Large intestine (tissue), 3 donors: ENCODE measurements around the gene BDP1. TPM values are rescaled to one million over a fixed set of nuclear protein-coding genes. Genes with fewer than 3 reads are reported as not detected.
"Not testable (repeated sequence)": the region's sequence is repeated elsewhere in the genome, so short reads cannot be mapped to it uniquely, and the experiment has no call there.

Source experiments
- DNase-seq, 2 donors: peaks; one replicate each; pipeline versions ENCODE4 v3.0.0 to v3.0.0-alpha.2; 2013
- H3K27ac ChIP-seq: one replicate; pipeline ENCODE4 v1.5.1; 2013; ENCODE audit warnings: low read length
- H3K27me3 ChIP-seq: 2 replicates; pipeline ENCODE4 v1.6.1; 2013; ENCODE audit warnings: low read length; ENCODE audit not compliant: control insufficient read depth, insufficient read depth
- H3K36me3 ChIP-seq: 2 replicates; pipeline ENCODE4 v1.6.1; 2013; ENCODE audit warnings: low read length; ENCODE audit not compliant: control insufficient read depth, insufficient read depth
- H3K4me1 ChIP-seq: one replicate; pipeline ENCODE4 v1.6.1; 2013; ENCODE audit warnings: low read length; ENCODE audit not compliant: control insufficient read depth, insufficient read depth
- H3K4me3 ChIP-seq: one replicate; pipeline ENCODE4 v1.5.1; 2013; ENCODE audit warnings: low read length
- H3K9me3 ChIP-seq: one replicate; pipeline ENCODE4 v1.6.1; 2013; ENCODE audit warnings: mild to moderate bottlenecking, low read depth, low read length, moderate library complexity; ENCODE audit not compliant: control insufficient read depth
- WGBS: methylation state at CpG from one replicate; pipeline ENCODE4 v1.1.5; 2013; ENCODE audit warnings: low lambda C conversion rate; ENCODE audit not compliant: insufficient coverage; 5-methylcytosine and 5-hydroxymethylcytosine counted together
- polyA plus RNA-seq: library from polyadenylated mRNA; unstranded; fragments of 120-200 nt; gene quantifications from one replicate; pipeline ENCODE4 v1.2.1, GENCODE V29; 2013

BDP1 gene
- polyA plus RNA-seq, 1 donor: 23.2 TPM

DNA sequence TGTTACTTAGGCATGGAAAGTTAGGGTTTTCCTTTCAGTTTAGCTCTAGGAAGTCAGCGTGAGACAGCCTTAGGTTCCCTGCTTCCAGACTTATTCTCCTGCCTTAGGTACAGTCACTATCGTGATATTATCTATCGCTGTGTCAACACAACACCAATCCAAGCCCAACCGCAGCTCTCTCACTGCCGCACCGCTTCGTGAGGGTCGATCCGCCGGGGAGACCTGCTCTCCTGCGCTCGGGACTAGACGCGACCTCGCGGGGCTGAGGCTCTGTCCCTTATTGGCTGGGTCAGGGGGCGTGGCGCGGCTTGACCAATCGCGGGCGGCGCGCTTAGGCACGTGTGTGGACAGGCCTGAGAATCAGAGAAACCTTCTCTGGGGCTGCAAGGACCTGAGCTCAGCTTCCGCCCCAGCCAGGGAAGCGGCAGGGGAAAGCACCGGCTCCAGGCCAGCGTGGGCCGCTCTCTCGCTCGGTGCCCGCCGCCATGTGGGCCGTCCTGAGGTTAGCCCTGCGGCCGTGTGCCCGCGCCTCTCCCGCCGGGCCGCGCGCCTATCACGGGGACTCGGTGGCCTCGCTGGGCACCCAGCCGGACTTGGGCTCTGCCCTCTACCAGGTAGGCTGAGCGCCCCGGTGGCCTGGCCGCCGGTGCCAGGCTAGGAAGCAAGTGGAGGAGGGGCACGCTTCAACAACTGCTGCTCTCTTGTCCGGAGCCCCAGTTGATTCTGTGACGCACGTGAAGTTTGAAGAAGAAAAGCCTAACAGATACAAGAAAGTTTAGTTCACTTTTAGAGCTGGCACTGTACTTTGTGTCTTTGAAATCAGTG, 131.7 kb downstream of the BDP1 start, which contains the start of gene MCCC2:
Gene MCCC2, plus strand, starts transcription at position 400 of the 825 bp plus-strand sequence. Its CDS starts 86 bp downstream, at position 486.
- Histone ChIP-seq H3K4me1 (peaks cover 2% of the 10 kb centered on the region), H3K27me3 (no peaks in the 10 kb centered on the region), H3K4me3 (peak within 1 kb of the TSS; percentile 67), H3K36me3 (no peaks in the 10 kb centered on the region), H3K27ac (peak within 1 kb of the TSS; percentile 80), H3K9me3 (no peaks in the 10 kb centered on the region)
- WGBS: no CpG with 5 or more reads among the region's 56 CpGs
- peak; percentile 92 to 98 for DNase-seq

GRCh38 chr5:71587766-71588532, 132.5 kb downstream of the BDP1 start:
- no peaks in the 10 kb centered on the region for H3K36me3 ChIP-seq
- WGBS: no CpG with 5 or more reads among the region's 19 CpGs
- no peak for DNase-seq
- peaks cover 2% of the 10 kb centered on the region for H3K4me1 ChIP-seq
- H3K9me3 ChIP-seq: no peaks in the 10 kb centered on the region
- peak overlapping the region; percentile 80 for H3K27ac ChIP-seq
- no peaks in the 10 kb centered on the region for H3K27me3 ChIP-seq
- peak overlapping the region; percentile 67 for H3K4me3 ChIP-seq

DNA sequence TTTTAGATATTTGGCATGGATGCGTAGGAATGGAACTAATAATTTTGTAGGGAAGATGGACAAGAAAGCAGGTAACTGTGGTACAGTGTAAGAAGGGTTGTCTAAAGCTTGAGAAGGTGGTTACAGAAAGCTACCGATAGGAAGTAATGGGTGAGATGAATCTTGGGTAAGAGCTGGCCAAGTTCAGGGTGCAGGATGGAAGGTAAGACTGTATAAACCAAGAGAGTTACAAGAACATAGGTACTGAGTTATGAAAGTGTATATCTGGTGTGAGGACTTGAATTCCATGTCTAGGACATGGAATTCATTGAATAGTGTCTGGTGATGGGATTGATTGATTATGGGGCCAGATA, 133.1 kb downstream of the BDP1 start:
- Histone ChIP-seq H3K4me3 (no peak overlapping the region), H3K27me3 (no peaks in the 10 kb centered on the region), H3K9me3 (no peaks in the 10 kb centered on the region), H3K4me1 (peaks cover 2% of the 10 kb centered on the region), H3K27ac (no peak overlapping the region), H3K36me3 (no peaks in the 10 kb centered on the region)
- no CpG with 5 or more reads among the region's 2 CpGs for WGBS
- no peak for DNase-seq

- H3K4me3 ChIP-seq: no peak overlapping the region
- no peak for DNase-seq
- WGBS: no CpG with 5 or more reads among the region's 2 CpGs
Observed at GRCh38 chr5:71589903-71590302, 134.5 kb downstream of the BDP1 start.

DNA sequence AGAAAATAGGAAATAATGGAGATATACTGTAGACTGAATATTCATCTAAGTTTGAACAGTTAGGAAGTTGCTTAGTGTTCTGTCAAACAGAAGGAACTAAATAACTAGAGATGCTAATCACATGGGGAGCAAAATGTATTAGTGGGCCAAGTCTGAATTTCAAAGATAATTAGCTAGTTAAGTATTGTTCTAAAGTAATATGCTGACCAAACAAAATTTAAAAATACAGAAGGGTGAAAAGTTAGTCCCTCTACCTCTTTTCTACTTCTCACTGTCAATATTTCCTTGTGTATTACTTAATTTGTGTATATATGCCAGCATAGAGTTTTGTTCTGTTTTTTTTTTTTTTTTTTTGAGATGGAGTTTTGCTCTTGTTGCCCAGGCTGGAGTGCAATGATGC, 135.6 kb downstream of the BDP1 start:
- Histone ChIP-seq H3K4me1 (peaks cover 2% of the 10 kb centered on the region), H3K27ac (no peak overlapping the region), H3K27me3 (no peaks in the 10 kb centered on the region), H3K9me3 (no peaks in the 10 kb centered on the region), H3K4me3 (no peak overlapping the region), H3K36me3 (peaks cover 5% of the 10 kb centered on the region)
- DNase-seq: no peak

More at GRCh38 chr5:71589903-71590302, 134.5 kb downstream of the BDP1 start:
- H3K27ac ChIP-seq: no peak overlapping the region
- peaks cover 4% of the 10 kb centered on the region for H3K36me3 ChIP-seq
- no peaks in the 10 kb centered on the region for H3K9me3 ChIP-seq
- H3K27me3 ChIP-seq: no peaks in the 10 kb centered on the region
- peaks cover 2% of the 10 kb centered on the region for H3K4me1 ChIP-seq

- Histone ChIP-seq H3K4me3 (no peak overlapping the region), H3K27me3 (no peaks in the 10 kb centered on the region), H3K4me1 (no peaks in the 10 kb centered on the region), H3K27ac (no peak overlapping the region), H3K36me3 (peaks cover 43% of the 10 kb centered on the region), H3K9me3 (no peaks in the 10 kb centered on the region)
- WGBS: 83% methylated on average over 1 of the region's 4 CpGs
- DNase-seq: no peak
Observed at GRCh38 chr5:71596169-71596568, 140.7 kb downstream of the BDP1 start.

DNA sequence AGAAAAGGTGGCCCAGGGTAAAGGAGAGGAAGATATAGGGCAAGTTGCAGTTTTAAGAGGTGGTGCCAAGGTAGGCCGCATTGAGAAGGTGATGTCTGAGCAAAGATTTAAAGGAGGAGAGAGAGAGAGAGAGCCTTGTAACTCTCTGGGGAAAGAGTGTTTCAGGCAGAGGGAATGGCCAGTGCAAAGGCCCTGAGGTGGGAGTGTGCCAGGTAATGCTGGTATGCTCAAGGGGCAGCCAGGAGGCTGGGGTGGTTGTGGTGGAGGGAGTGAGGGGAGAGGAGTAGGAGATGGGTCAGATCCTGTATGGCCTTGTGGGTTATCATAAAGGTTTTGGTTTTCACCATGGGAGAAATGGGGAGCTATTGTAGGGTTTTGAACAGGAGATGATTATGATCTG, 141.6 kb downstream of the BDP1 start:
- H3K9me3 ChIP-seq: no peaks in the 10 kb centered on the region
- no peak overlapping the region for H3K4me3 ChIP-seq
- DNase-seq: no peak
- no peak overlapping the region for H3K27ac ChIP-seq
- no peaks in the 10 kb centered on the region for H3K27me3 ChIP-seq
- H3K36me3 ChIP-seq: peaks cover 49% of the 10 kb centered on the region
- WGBS: no CpG with 5 or more reads among the region's 1 CpG
- H3K4me1 ChIP-seq: no peaks in the 10 kb centered on the region

GRCh38 chr5:71600783-71601182, 145.3 kb downstream of the BDP1 start:
- no peak for DNase-seq
- Histone ChIP-seq H3K27ac (no peak overlapping the region), H3K4me3 (no peak overlapping the region), H3K36me3 (peaks cover 56% of the 10 kb centered on the region), H3K4me1 (no peaks in the 10 kb centered on the region), H3K9me3 (no peaks in the 10 kb centered on the region), H3K27me3 (no peaks in the 10 kb centered on the region)
- no CpG with 5 or more reads among the region's 1 CpG for WGBS

DNA sequence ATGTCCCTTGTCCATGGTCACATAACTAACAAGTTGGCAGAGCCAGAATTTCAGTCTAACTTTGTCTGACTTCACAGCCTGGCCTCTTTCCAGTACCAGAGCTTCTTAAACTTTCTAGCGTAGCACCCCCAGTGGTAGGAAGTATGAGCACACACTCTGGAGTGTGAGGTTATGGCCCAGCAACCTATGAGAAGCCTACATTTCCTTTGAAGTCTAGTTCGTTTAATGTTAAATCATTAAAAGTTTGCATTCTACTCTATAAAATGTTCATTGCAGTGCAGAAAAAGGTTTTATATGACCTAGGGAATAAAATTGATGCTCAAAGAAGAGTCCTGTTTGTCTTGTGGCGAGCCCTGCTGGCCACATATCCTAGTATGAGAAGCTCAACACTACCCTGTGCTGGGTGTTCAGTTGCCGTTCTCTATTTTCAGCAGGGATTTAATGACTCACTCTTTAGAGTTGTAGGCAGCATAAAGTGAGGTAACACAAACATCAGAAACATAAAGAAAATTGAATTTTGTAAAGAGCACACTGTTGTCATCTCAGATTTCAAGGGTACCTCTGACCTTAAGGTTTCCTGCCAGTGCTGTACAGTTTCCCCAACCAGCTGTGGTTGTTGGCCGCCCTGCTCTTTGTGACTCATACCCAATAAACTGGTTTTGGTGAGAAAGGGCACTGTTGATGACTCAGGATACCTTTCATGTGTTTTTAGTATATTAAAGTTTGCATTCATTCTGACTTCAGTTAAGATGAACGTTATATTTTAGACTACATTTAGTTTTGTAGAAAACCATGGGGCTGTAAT, 146.0 kb downstream of the BDP1 start:
- H3K9me3 ChIP-seq: no peaks in the 10 kb centered on the region
- peak; percentile 31 for DNase-seq
- no peaks in the 10 kb centered on the region for H3K4me1 ChIP-seq
- H3K27me3 ChIP-seq: no peaks in the 10 kb centered on the region
- no CpG with 5 or more reads among the region's 6 CpGs for WGBS
- no peak overlapping the region for H3K4me3 ChIP-seq
- peaks cover 53% of the 10 kb centered on the region for H3K36me3 ChIP-seq
- H3K27ac ChIP-seq: no peak overlapping the region

DNA sequence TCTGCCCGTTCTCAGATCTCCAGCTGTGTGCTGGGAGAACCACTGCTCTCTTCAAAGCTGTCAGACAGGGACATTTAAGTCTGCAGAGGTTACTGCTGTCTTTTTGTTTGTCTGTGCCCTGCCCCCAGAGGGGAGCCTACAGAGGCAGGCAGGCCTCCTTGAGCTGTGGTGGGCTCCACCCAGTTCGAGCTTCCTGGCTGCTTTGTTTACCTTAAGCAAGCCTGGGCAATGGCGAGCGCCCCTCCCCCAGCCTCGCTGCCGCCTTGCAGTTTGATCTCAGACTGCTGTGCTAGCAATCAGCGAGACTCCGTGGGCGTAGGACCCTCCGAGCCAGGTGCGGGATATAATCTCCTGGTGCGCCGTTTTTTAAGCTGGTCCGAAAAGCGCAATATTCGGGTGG, 154.5 kb downstream of the BDP1 start:
- no CpG with 5 or more reads among the region's 16 CpGs for WGBS

More for the DNA sequence above, 154.5 kb downstream of the BDP1 start:
- not testable (repeated sequence) for H3K27me3 ChIP-seq, H3K4me3 ChIP-seq, H3K27ac ChIP-seq, H3K36me3 ChIP-seq, H3K9me3 ChIP-seq, DNase-seq, H3K4me1 ChIP-seq
